ENCODE results near the gene UBE3A.

- TF ChIP-seq, protein P1, sequence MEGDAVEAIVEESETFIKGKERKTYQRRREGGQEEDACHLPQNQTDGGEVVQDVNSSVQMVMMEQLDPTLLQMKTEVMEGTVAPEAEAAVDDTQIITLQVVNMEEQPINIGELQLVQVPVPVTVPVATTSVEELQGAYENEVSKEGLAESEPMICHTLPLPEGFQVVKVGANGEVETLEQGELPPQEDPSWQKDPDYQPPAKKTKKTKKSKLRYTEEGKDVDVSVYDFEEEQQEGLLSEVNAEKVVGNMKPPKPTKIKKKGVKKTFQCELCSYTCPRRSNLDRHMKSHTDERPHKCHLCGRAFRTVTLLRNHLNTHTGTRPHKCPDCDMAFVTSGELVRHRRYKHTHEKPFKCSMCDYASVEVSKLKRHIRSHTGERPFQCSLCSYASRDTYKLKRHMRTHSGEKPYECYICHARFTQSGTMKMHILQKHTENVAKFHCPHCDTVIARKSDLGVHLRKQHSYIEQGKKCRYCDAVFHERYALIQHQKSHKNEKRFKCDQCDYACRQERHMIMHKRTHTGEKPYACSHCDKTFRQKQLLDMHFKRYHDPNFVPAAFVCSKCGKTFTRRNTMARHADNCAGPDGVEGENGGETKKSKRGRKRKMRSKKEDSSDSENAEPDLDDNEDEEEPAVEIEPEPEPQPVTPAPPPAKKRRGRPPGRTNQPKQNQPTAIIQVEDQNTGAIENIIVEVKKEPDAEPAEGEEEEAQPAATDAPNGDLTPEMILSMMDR (IDR thresholded peaks at IDR 0.05): no peak
- no peak for TF ChIP-seq EP300 (IDR thresholded peaks at IDR 0.05)
These were observed 109.1 kb downstream of the UBE3A start for GRCh38 chr15:25329696-25330095.
